D721Med (cell line): ENCODE results near the gene SLC38A4.

Experiments used
- DNase-seq: peaks from one replicate; pipeline ENCODE4 v3.0.0; 2011; ENCODE audit warnings: low spot score; ENCODE audit not compliant: insufficient read length
- FAIRE-seq: peaks from 2 replicates; lab custom pipeline; 2011; peaks lifted over from hg19 to GRCh38; lab: Jason Lieb, UNC
- CTCF ChIP-seq: IDR thresholded peaks from 2 replicates; pipeline ENCODE4 v1.5.1; 2012; ENCODE audit warnings: mild to moderate bottlenecking, control low read depth; ENCODE audit not compliant: insufficient read depth; ENCODE audit errors: missing control alignments

SLC38A4 gene

GRCh38 chr12:46771268-46771827 lies 54.4 kb downstream of the SLC38A4 start:
- FAIRE-seq (no peak), DNase-seq (no peak)
- TF ChIP-seq CTCF, result no peak

- no peak for FAIRE-seq
- TF ChIP-seq CTCF, result no peak
- no peak for DNase-seq
Measured at GRCh38 chr12:46770501-46771183, 55.2 kb downstream of the SLC38A4 start.

GRCh38 chr12:46764005-46764404 lies 61.8 kb downstream of the SLC38A4 start:
- FAIRE-seq, result no peak
- TF ChIP-seq CTCF, result no peak

GRCh38 chr12:46763230-46763629 lies 62.6 kb downstream of the SLC38A4 start:
- FAIRE-seq (no peak), DNase-seq (no peak)
- no peak for TF ChIP-seq CTCF

More at GRCh38 chr12:46764005-46764404, 61.8 kb downstream of the SLC38A4 start:
- no peak for DNase-seq

GRCh38 chr12:46754550-46754949 lies 71.2 kb downstream of the SLC38A4 start:
- no peak for TF ChIP-seq CTCF
- no peak for FAIRE-seq

GRCh38 chr12:46752396-46752795 lies 73.4 kb downstream of the SLC38A4 start:
- TF ChIP-seq CTCF, result no peak
- DNase-seq (no peak), FAIRE-seq (no peak)

More at GRCh38 chr12:46754550-46754949, 71.2 kb downstream of the SLC38A4 start:
- DNase-seq, result no peak

GRCh38 chr12:46751173-46751572 lies 74.6 kb downstream of the SLC38A4 start:
- no peak for DNase-seq
- FAIRE-seq, result no peak
- TF ChIP-seq CTCF, result no peak
